Thymus (tissue), 11 donors: Measurements from ENCODE around the gene MTG2. TPM values are rescaled to one million over a fixed set of nuclear protein-coding genes. Genes with fewer than 3 reads are reported as not detected.

ENCODE experiments used
- DNase-seq, 9 donors: peaks; one replicate each; pipeline ENCODE4 v3.0.0-alpha.2; 2013; ENCODE audit warnings: low spot score in 9 of 9, low read depth in 6 of 9, missing footprints in 1 of 9
- H3K27ac ChIP-seq, 2 donors: one replicate each; pipeline ENCODE4 v1.5.1; 2013; ENCODE audit warnings: control low read depth in 1 of 2, low read depth in 1 of 2, low read length in 1 of 2, mild to moderate bottlenecking in 1 of 2, moderate library complexity in 1 of 2
- H3K27me3 ChIP-seq, 2 donors: one replicate each; pipeline ENCODE4 v1.5.1; 2013; ENCODE audit warnings: low read length in 1 of 2; ENCODE audit not compliant: control insufficient read depth in 2 of 2, insufficient read depth in 1 of 2
- H3K36me3 ChIP-seq, 2 donors: one replicate each; pipeline ENCODE4 v1.5.1; 2013; ENCODE audit warnings: low read length in 1 of 2, mild to moderate bottlenecking in 1 of 2, moderate library complexity in 1 of 2; ENCODE audit not compliant: control insufficient read depth in 2 of 2, insufficient read depth in 2 of 2
- H3K4me1 ChIP-seq, 2 donors: one replicate each; pipeline ENCODE4 v1.5.1; 2013; ENCODE audit warnings: low read length in 2 of 2; ENCODE audit not compliant: control insufficient read depth in 2 of 2, insufficient read depth in 2 of 2
- H3K4me3 ChIP-seq, 2 donors: one replicate each; pipeline ENCODE4 v1.5.1; 2013; ENCODE audit warnings: low read length in 2 of 2, control low read depth in 1 of 2, mild to moderate bottlenecking in 1 of 2
- H3K9me3 ChIP-seq, 2 donors: one replicate each; pipeline ENCODE4 v1.5.1; 2013; ENCODE audit warnings: low read length in 1 of 2, mild to moderate bottlenecking in 1 of 2; ENCODE audit not compliant: control insufficient read depth in 2 of 2, insufficient read depth in 1 of 2
- WGBS: extraction: QIAGEN DNeasy Blood & Tissue Kit; methylation state at CpG from one replicate; pipeline ENCODE4 v1.1.7; 2013; 5-methylcytosine and 5-hydroxymethylcytosine counted together
- polyA plus RNA-seq: library from polyadenylated mRNA; stranded (reverse); fragments of 200-250 nt; gene quantifications from one replicate; pipeline ENCODE4 v1.2.3, GENCODE V29; 2013
- total RNA-seq: library from RNA; stranded (reverse); fragments of 120-200 nt; gene quantifications from one replicate; pipeline ENCODE4 v1.2.4, GENCODE V29; 2013
- donor health status: healthy.

Gene MTG2
- total and polyA plus RNA-seq, 2 donors = 24.8 to 47.2 TPM

GRCh38 chr20:62236200-62236599, 53.4 kb downstream of the MTG2 start:
- Histone ChIP-seq H3K4me1 (peaks cover 11 to 14% of the 10 kb centered on the region in 2 donors), H3K36me3 (no peaks in the 10 kb centered on the region), H3K27ac (no peak overlapping the region), H3K9me3 (peaks cover 0 to 1% of the 10 kb centered on the region in 2 donors), H3K27me3 (peaks cover 0 to 7% of the 10 kb centered on the region in 2 donors), H3K4me3 (no peak overlapping the region)
- 69% methylated on average over 6 of the region's 6 CpGs for WGBS
- DNase-seq = no peak

- Histone ChIP-seq H3K27me3 (peaks cover 0 to 7% of the 10 kb centered on the region in 2 donors), H3K9me3 (peaks cover 0 to 1% of the 10 kb centered on the region in 2 donors), H3K27ac (no peak overlapping the region), H3K36me3 (peaks cover 0 to 3% of the 10 kb centered on the region in 2 donors), H3K4me1 (peaks cover 11 to 14% of the 10 kb centered on the region in 2 donors), H3K4me3 (no peak overlapping the region)
- 85% methylated on average over 28 of the region's 28 CpGs for WGBS
- DNase-seq = no peak
Measured at GRCh38 chr20:62236766-62237513, 54.1 kb downstream of the MTG2 start.

- DNase-seq = no peak
- Histone ChIP-seq H3K4me1 (peaks cover 11 to 14% of the 10 kb centered on the region in 2 donors), H3K27me3 (peaks cover 0 to 7% of the 10 kb centered on the region in 2 donors), H3K27ac (no peak overlapping the region), H3K36me3 (peaks cover 5 to 9% of the 10 kb centered on the region in 2 donors), H3K9me3 (peaks cover 0 to 1% of the 10 kb centered on the region in 2 donors), H3K4me3 (no peak overlapping the region)
- 89% methylated on average over 1 of the region's 1 CpG for WGBS
Measured at GRCh38 chr20:62237514-62237800, 54.6 kb downstream of the MTG2 start.

GRCh38 chr20:62237801-62238568, 55.2 kb downstream of the MTG2 start, which contains the start of gene OSBPL2:
Gene OSBPL2 (plus strand): TSS chr20:62238521. CDS start chr20:62256185, 17,664 bp downstream.
- peak within 1 kb of the TSS; percentile 50 to 89 for H3K4me3 ChIP-seq
- peak within 1 kb of the TSS in 1 of 2 donors; percentile 59 for H3K27ac ChIP-seq
- peaks cover 7 to 12% of the 10 kb centered on the region in 2 donors for H3K36me3 ChIP-seq
- H3K4me1 ChIP-seq = peaks cover 11 to 14% of the 10 kb centered on the region in 2 donors
- peak; percentile 94 to 100 (median 99) for DNase-seq
- peaks cover 0 to 7% of the 10 kb centered on the region in 2 donors for H3K27me3 ChIP-seq
- peaks cover 0 to 1% of the 10 kb centered on the region in 2 donors for H3K9me3 ChIP-seq
- WGBS = 1% methylated on average over 55 of the region's 55 CpGs

- peak overlapping the region in 1 of 2 donors; percentile 59 for H3K27ac ChIP-seq
- peaks cover 0 to 1% of the 10 kb centered on the region in 2 donors for H3K9me3 ChIP-seq
- peak overlapping the region; percentile 50 to 89 for H3K4me3 ChIP-seq
- 1% methylated on average over 70 of the region's 70 CpGs for WGBS
- peak in 2 of 9 donors; percentile 21 to 47 for DNase-seq
- peaks cover 11 to 14% of the 10 kb centered on the region in 2 donors for H3K4me1 ChIP-seq
- H3K36me3 ChIP-seq = peaks cover 7 to 16% of the 10 kb centered on the region in 2 donors
- peaks cover 0 to 7% of the 10 kb centered on the region in 2 donors for H3K27me3 ChIP-seq
Measured at GRCh38 chr20:62238569-62239277, 55.9 kb downstream of the MTG2 start.

GRCh38 chr20:62239278-62239879, 56.6 kb downstream of the MTG2 start:
- H3K9me3 ChIP-seq = peaks cover 0 to 1% of the 10 kb centered on the region in 2 donors
- peaks cover 7 to 22% of the 10 kb centered on the region in 2 donors for H3K36me3 ChIP-seq
- H3K4me3 ChIP-seq = peak overlapping the region; percentile 50 to 89
- H3K4me1 ChIP-seq = peaks cover 11 to 14% of the 10 kb centered on the region in 2 donors
- peaks cover 0 to 7% of the 10 kb centered on the region in 2 donors for H3K27me3 ChIP-seq
- DNase-seq = no peak
- 83% methylated on average over 23 of the region's 23 CpGs for WGBS
- peak overlapping the region in 1 of 2 donors; percentile 36 for H3K27ac ChIP-seq

GRCh38 chr20:62240020-62240685, 57.3 kb downstream of the MTG2 start:
- Histone ChIP-seq H3K27ac (no peak overlapping the region), H3K36me3 (peaks cover 7 to 23% of the 10 kb centered on the region in 2 donors), H3K4me1 (peaks cover 11 to 14% of the 10 kb centered on the region in 2 donors), H3K27me3 (peaks cover 0 to 5% of the 10 kb centered on the region in 2 donors), H3K4me3 (no peak overlapping the region), H3K9me3 (peaks cover 0 to 1% of the 10 kb centered on the region in 2 donors)
- no peak for DNase-seq
- 94% methylated on average over 13 of the region's 13 CpGs for WGBS

- peaks cover 0 to 2% of the 10 kb centered on the region in 2 donors for H3K27me3 ChIP-seq
- peaks cover 0 to 1% of the 10 kb centered on the region in 2 donors for H3K9me3 ChIP-seq
- 94% methylated on average over 10 of the region's 10 CpGs for WGBS
- H3K36me3 ChIP-seq = peaks cover 12 to 23% of the 10 kb centered on the region in 2 donors
- H3K27ac ChIP-seq = no peak overlapping the region
- no peak for DNase-seq
- H3K4me3 ChIP-seq = no peak overlapping the region
- peaks cover 11 to 14% of the 10 kb centered on the region in 2 donors for H3K4me1 ChIP-seq
Measured at GRCh38 chr20:62241506-62241905, 58.7 kb downstream of the MTG2 start.
